ENCODE measurements around the gene PREX1. TPM values are rescaled to one million over a fixed set of nuclear protein-coding genes. Genes with fewer than 3 reads are reported as not detected.

The PREX1 gene
- total and polyA plus RNA-seq, 4 donors, result 29.5 to 121 (median 69.3) TPM

GRCh38 chr20:48687117-48687800 lies 140.5 kb downstream of the PREX1 start:
- Histone ChIP-seq H3K4me1 (ENCODE audit: control insufficient read depth in 5 of 5, insufficient read depth in 5 of 5, low read length in 5 of 5) (peaks cover 9 to 56% (median 40%) of the 10 kb centered on the region in 5 donors), H3K36me3 (ENCODE audit: control insufficient read depth in 4 of 4, insufficient read depth in 4 of 4, low read length in 4 of 4) (peaks cover 0 to 15% (median 0%) of the 10 kb centered on the region in 4 donors), H3K9me3 (ENCODE audit: control insufficient read depth in 4 of 4, insufficient read depth in 3 of 4, low read length in 3 of 4) (peaks cover 0 to 2% (median 0%) of the 10 kb centered on the region in 4 donors), H3K27ac (ENCODE audit: low read depth in 1 of 2, low read length in 1 of 2) (peak overlapping the region in 1 of 2 donors; percentile 18), H3K27me3 (ENCODE audit: control insufficient read depth in 3 of 3, insufficient read depth in 3 of 3, low read length in 2 of 3) (no peaks in the 10 kb centered on the region), H3K9ac (ENCODE audit: insufficient read depth in 1 of 2, low read length in 2 of 2) (no peak overlapping the region), H3K4me3 (no peak overlapping the region)
- DNase-seq (no peak), ATAC-seq (ENCODE audit: insufficient read depth, low FRiP score) (no peak)
- WGBS, 2 donors, result 50 to 83% methylated on average over 10 of the region's 10 CpGs
- no peak for TF ChIP-seq CTCF (IDR thresholded peaks at IDR 0.05; ENCODE audit: control extremely low read depth, extremely low read depth)

- no peak for TF ChIP-seq CTCF (IDR thresholded peaks at IDR 0.05; ENCODE audit: control extremely low read depth, extremely low read depth)
- no peak for ATAC-seq (ENCODE audit: insufficient read depth, low FRiP score)
- Histone ChIP-seq H3K4me1 (ENCODE audit: control insufficient read depth in 5 of 5, insufficient read depth in 5 of 5, low read length in 5 of 5) (peaks cover 12 to 61% (median 41%) of the 10 kb centered on the region in 5 donors), H3K9me3 (ENCODE audit: control insufficient read depth in 4 of 4, insufficient read depth in 3 of 4, low read length in 3 of 4) (peaks cover 0 to 2% (median 0%) of the 10 kb centered on the region in 4 donors), H3K27me3 (ENCODE audit: control insufficient read depth in 3 of 3, insufficient read depth in 3 of 3, low read length in 2 of 3) (no peaks in the 10 kb centered on the region), H3K9ac (ENCODE audit: insufficient read depth in 1 of 2, low read length in 2 of 2) (no peak overlapping the region), H3K36me3 (ENCODE audit: control insufficient read depth in 4 of 4, insufficient read depth in 4 of 4, low read length in 4 of 4) (peaks cover 0 to 15% (median 0%) of the 10 kb centered on the region in 4 donors), H3K4me3 (no peak overlapping the region), H3K27ac (ENCODE audit: low read depth in 1 of 2, low read length in 1 of 2) (peak overlapping the region in 1 of 2 donors; percentile 20)
- DNase-seq, result peak in 2 of 3 donors; percentile 55 to 77
- WGBS, 2 donors, result 56 to 62% methylated on average over 19 of the region's 19 CpGs
Observed at GRCh38 chr20:48686238-48687116, 141.3 kb downstream of the PREX1 start.

GRCh38 chr20:48685300-48685699 lies 142.5 kb downstream of the PREX1 start:
- Histone ChIP-seq H3K4me1 (ENCODE audit: control insufficient read depth in 5 of 5, insufficient read depth in 5 of 5, low read length in 5 of 5) (peaks cover 12 to 49% (median 38%) of the 10 kb centered on the region in 5 donors), H3K36me3 (ENCODE audit: control insufficient read depth in 4 of 4, insufficient read depth in 4 of 4, low read length in 4 of 4) (peaks cover 0 to 13% (median 0%) of the 10 kb centered on the region in 4 donors)
- ATAC-seq (ENCODE audit: insufficient read depth, low FRiP score), result no peak

More at GRCh38 chr20:48685300-48685699, 142.5 kb downstream of the PREX1 start:
- Histone ChIP-seq H3K9ac (ENCODE audit: insufficient read depth in 1 of 2, low read length in 2 of 2) (no peak overlapping the region), H3K9me3 (ENCODE audit: control insufficient read depth in 4 of 4, insufficient read depth in 3 of 4, low read length in 3 of 4) (peaks cover 0 to 2% (median 0%) of the 10 kb centered on the region in 4 donors), H3K27me3 (ENCODE audit: control insufficient read depth in 3 of 3, insufficient read depth in 3 of 3, low read length in 2 of 3) (no peaks in the 10 kb centered on the region), H3K27ac (ENCODE audit: low read depth in 1 of 2, low read length in 1 of 2) (no peak overlapping the region), H3K4me3 (no peak overlapping the region)
- WGBS, 2 donors, result 81 to 87% methylated on average over 8 of the region's 8 CpGs
- DNase-seq, result no peak
- TF ChIP-seq CTCF (IDR thresholded peaks at IDR 0.05; ENCODE audit: control extremely low read depth, extremely low read depth), result no peak

Data from lung (tissue), 12 donors.